Left ventricle myocardium inferior (tissue), 1 donor: ENCODE measurements around the gene SMIM26. TPM values are rescaled to one million over a fixed set of nuclear protein-coding genes. Genes with fewer than 3 reads are reported as not detected.

Experiments
- DNase-seq: peaks from one replicate; pipeline ENCODE4 v3.0.0-alpha.2; 2020
- H3K27ac ChIP-seq: fragments of 200-600 bp; replicated peaks from 2 replicates; pipeline ENCODE4 v1.8.0; 2021
- H3K27me3 ChIP-seq: fragments of 200-600 bp; 2 replicates; pipeline ENCODE4 v1.8.0; 2021; ENCODE audit warnings: low read depth
- H3K36me3 ChIP-seq: fragments of 200-600 bp; 2 replicates; pipeline ENCODE4 v1.8.0; 2021
- H3K4me1 ChIP-seq: fragments of 200-600 bp; 2 replicates; pipeline ENCODE4 v1.8.0; 2021
- H3K4me3 ChIP-seq: fragments of 200-600 bp; 2 replicates; pipeline ENCODE4 v1.8.0; 2021; ENCODE audit warnings: mild to moderate bottlenecking, moderate library complexity
- H3K9me3 ChIP-seq: fragments of 200-600 bp; replicated peaks from 2 replicates; pipeline ENCODE4 v1.8.0; 2021
- CTCF ChIP-seq: fragments of 200-600 bp; IDR thresholded peaks from 2 replicates; pipeline ENCODE4 v1.8.0; 2021; ENCODE audit warnings: antibody characterized with exemption, mild to moderate bottlenecking, borderline replicate concordance
- intact Hi-C: fragments of 100-400 bp; cut with micrococcal nuclease; formaldehyde crosslinking; loops from one replicate; pipeline ENCODE4 v1.11.0; 2022
- total RNA-seq: library from RNA; stranded (reverse); fragmentation: NEBNext Ultra II Directional; extraction: Animal tissue kit (Norgen Biotek cat#: 25700); gene quantifications from one replicate; pipeline ENCODE4 v1.2.1, GENCODE V29; 2021
- donor health status: DM: no; HTN: yes; CAD: no; lungs with severe emphysema.

The SMIM26 gene
- total RNA-seq, 1 donor from 2014 or later: 109 TPM

- Histone ChIP-seq H3K27ac (no peak overlapping the region), H3K9me3 (no peaks in the 10 kb centered on the region), H3K4me1 (no peaks in the 10 kb centered on the region), H3K36me3 (peaks cover 57% of the 10 kb centered on the region), H3K27me3 (no peaks in the 10 kb centered on the region), H3K4me3 (no peak overlapping the region)
- no peak for TF ChIP-seq CTCF
- no peak for DNase-seq
- intact Hi-C loops: no loop called here
These were observed 29.0 kb downstream of the SMIM26 start for GRCh38 chr20:18596270-18596669.

- Histone ChIP-seq H3K27me3 (no peaks in the 10 kb centered on the region), H3K27ac (no peak overlapping the region), H3K36me3 (no peaks in the 10 kb centered on the region), H3K4me3 (no peak overlapping the region), H3K4me1 (peaks cover 3% of the 10 kb centered on the region), H3K9me3 (no peaks in the 10 kb centered on the region)
- intact Hi-C loops: no loop called here
- no peak for TF ChIP-seq CTCF
- DNase-seq: no peak
These were observed 42.5 kb downstream of the SMIM26 start for GRCh38 chr20:18609741-18610140.

DNA sequence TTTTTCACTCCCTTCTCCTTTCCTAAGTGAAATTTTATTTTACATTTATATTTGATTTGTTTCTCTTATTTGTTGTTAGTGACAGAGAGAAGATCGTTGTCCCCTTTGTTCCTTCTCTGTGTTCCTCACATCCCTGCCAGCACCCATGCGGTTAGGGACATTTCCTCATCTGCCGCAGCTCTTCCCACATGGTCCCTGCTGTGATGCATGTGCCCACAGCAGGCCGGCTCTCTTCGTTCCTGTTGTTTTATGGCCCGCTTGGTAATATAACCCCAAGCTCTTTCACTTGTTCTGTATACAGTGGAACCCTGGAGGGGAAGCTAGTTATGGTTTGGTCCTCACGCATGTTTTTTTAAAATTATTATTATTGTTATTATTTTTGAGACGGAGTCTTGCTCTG is 44.3 kb downstream of the SMIM26 start:
- intact Hi-C loops: no loop called here
- H3K4me1 ChIP-seq: peaks cover 14% of the 10 kb centered on the region
- no peak for DNase-seq
- H3K27ac ChIP-seq: no peak overlapping the region
- no peaks in the 10 kb centered on the region for H3K36me3 ChIP-seq
- no peak for TF ChIP-seq CTCF
- no peaks in the 10 kb centered on the region for H3K27me3 ChIP-seq
- no peak overlapping the region for H3K4me3 ChIP-seq
- H3K9me3 ChIP-seq: no peaks in the 10 kb centered on the region

GRCh38 chr20:18613553-18613952 is 46.3 kb downstream of the SMIM26 start:
- Histone ChIP-seq H3K9me3 (peaks cover 12% of the 10 kb centered on the region), H3K36me3 (peaks cover 5% of the 10 kb centered on the region), H3K27ac (no peak overlapping the region), H3K27me3 (no peaks in the 10 kb centered on the region), H3K4me3 (no peak overlapping the region), H3K4me1 (peaks cover 14% of the 10 kb centered on the region)
- DNase-seq: no peak
- intact Hi-C loops: no loop called here
- TF ChIP-seq CTCF: no peak

DNA sequence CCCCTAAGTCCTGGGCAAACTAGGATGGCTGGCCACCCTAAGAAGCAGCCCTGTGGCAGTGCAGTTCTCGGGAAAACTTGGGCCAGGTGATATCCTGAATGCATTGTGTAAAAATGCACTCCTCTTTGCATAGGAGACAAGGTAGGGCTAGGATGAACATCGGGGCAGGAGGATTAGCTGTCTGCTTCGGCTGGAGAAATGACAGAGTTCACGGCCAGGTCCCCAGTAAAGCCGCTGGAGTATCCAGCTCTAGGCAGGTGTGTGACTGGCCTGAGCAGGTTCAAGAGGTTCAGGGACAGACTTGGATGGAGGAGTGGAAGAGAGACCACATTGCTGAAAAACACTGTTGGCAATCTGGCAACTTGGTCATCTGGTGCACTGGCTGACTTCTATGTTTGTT is 47.0 kb downstream of the SMIM26 start:
- DNase-seq: no peak
- intact Hi-C loops: no loop called here
- no peak for TF ChIP-seq CTCF
- Histone ChIP-seq H3K36me3 (peaks cover 5% of the 10 kb centered on the region), H3K4me1 (peaks cover 14% of the 10 kb centered on the region), H3K27me3 (no peaks in the 10 kb centered on the region), H3K27ac (no peak overlapping the region), H3K4me3 (no peak overlapping the region), H3K9me3 (peaks cover 12% of the 10 kb centered on the region)
